Nephron progenitor cell (in vitro differentiated cells): ENCODE measurements around the gene SLC25A12.
"Not testable (repeated sequence)": the region's sequence is repeated elsewhere in the genome, so short reads cannot be mapped to it uniquely, and the experiment has no call there.

ENCODE experiments used
- DNase-seq: peaks from one replicate; pipeline ENCODE4 v3.0.0; 2021
- H3K27ac Mint-ChIP-seq: 2 replicates; pipeline ENCODE4 v1.8.0; 2021; ENCODE audit warnings: mild to moderate bottlenecking, moderate library complexity, mixed read lengths
- H3K27me3 Mint-ChIP-seq: 2 replicates; pipeline ENCODE4 v1.8.0; 2021; ENCODE audit warnings: mild to moderate bottlenecking, low read depth, mixed read lengths; ENCODE audit not compliant: poor library complexity
- H3K36me3 Mint-ChIP-seq: 2 replicates; pipeline ENCODE4 v1.8.0; 2021; ENCODE audit warnings: low read depth, mixed read lengths
- H3K4me1 Mint-ChIP-seq: 2 replicates; pipeline ENCODE4 v1.8.0; 2021; ENCODE audit warnings: mixed read lengths
- H3K4me3 Mint-ChIP-seq: 2 replicates; pipeline ENCODE4 v1.8.0; 2021; ENCODE audit warnings: mild to moderate bottlenecking, moderate library complexity, mixed read lengths
- H3K9me3 Mint-ChIP-seq: 2 replicates; pipeline ENCODE4 v1.8.0; 2021; ENCODE audit warnings: mild to moderate bottlenecking, moderate library complexity, mixed read lengths
- CTCF ChIP-seq: fragments of 200-600 bp; sonication (generic); IDR thresholded peaks from 2 replicates; pipeline ENCODE4 v1.5.0; 2021; ENCODE audit warnings: antibody characterized with exemption

SLC25A12 gene

GRCh38 chr2:171772373-171772772, 121.7 kb downstream of the SLC25A12 start:
- H3K9me3 Mint-ChIP-seq, result peaks cover 68% of the 10 kb centered on the region
- peaks cover 7% of the 10 kb centered on the region for H3K27me3 Mint-ChIP-seq
- peaks cover 64% of the 10 kb centered on the region for H3K36me3 Mint-ChIP-seq

GRCh38 chr2:171771463-171771862, 122.6 kb downstream of the SLC25A12 start:
- Mint-ChIP-seq H3K9me3 (peaks cover 61% of the 10 kb centered on the region), H3K4me1 (no peaks in the 10 kb centered on the region), H3K27me3 (peaks cover 7% of the 10 kb centered on the region), H3K27ac (no peak overlapping the region), H3K36me3 (peaks cover 59% of the 10 kb centered on the region), H3K4me3 (no peak overlapping the region)
- TF ChIP-seq CTCF, result no peak
- no peak for DNase-seq

More at GRCh38 chr2:171772373-171772772, 121.7 kb downstream of the SLC25A12 start:
- DNase-seq, result no peak
- Mint-ChIP-seq H3K4me3 (no peak overlapping the region), H3K4me1 (no peaks in the 10 kb centered on the region), H3K27ac (no peak overlapping the region)
- no peak for TF ChIP-seq CTCF

GRCh38 chr2:171763602-171764001, 130.4 kb downstream of the SLC25A12 start:
- no peaks in the 10 kb centered on the region for H3K4me1 Mint-ChIP-seq
- no peak overlapping the region for H3K4me3 Mint-ChIP-seq
- H3K27me3 Mint-ChIP-seq, result peaks cover 2% of the 10 kb centered on the region
- no peak overlapping the region for H3K27ac Mint-ChIP-seq
- peaks cover 17% of the 10 kb centered on the region for H3K9me3 Mint-ChIP-seq
- no peak for TF ChIP-seq CTCF
- no peak for DNase-seq
- peaks cover 50% of the 10 kb centered on the region for H3K36me3 Mint-ChIP-seq

GRCh38 chr2:171762879-171763573, 131.0 kb downstream of the SLC25A12 start:
- DNase-seq, result no peak
- no peak for TF ChIP-seq CTCF
- H3K27me3 Mint-ChIP-seq, result peaks cover 2% of the 10 kb centered on the region

DNA sequence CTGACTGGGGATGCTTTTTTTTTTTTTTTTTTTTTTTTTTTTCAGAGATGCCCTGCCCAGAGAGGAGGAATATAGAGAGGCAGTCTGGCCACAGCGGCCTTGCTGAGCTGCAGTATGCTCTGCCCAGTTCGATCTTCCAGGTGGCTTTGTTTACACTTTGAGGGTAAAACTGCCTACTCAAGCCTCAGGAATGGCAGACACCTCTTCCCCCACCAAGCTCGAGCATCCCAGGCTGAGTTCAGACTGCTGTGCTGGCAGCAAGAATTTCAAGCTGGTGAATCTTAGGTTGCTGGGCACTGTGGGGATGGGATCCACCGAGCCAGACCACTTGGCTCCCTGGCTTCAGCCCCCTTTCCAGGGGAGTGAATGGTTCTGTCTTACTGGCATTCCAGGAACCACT, 132.9 kb downstream of the SLC25A12 start:
- Mint-ChIP-seq H3K9me3 (peaks cover 23% of the 10 kb centered on the region), H3K36me3 (peaks cover 69% of the 10 kb centered on the region)
- not testable (repeated sequence) for H3K4me3 Mint-ChIP-seq, H3K27me3 Mint-ChIP-seq, H3K27ac Mint-ChIP-seq, DNase-seq, H3K4me1 Mint-ChIP-seq

More at GRCh38 chr2:171762879-171763573, 131.0 kb downstream of the SLC25A12 start:
- Mint-ChIP-seq H3K4me1 (no peaks in the 10 kb centered on the region), H3K36me3 (peaks cover 56% of the 10 kb centered on the region), H3K4me3 (no peak overlapping the region), H3K9me3 (peaks cover 21% of the 10 kb centered on the region), H3K27ac (no peak overlapping the region)

- not testable (repeated sequence) for H3K27ac Mint-ChIP-seq, H3K4me3 Mint-ChIP-seq, H3K4me1 Mint-ChIP-seq, H3K27me3 Mint-ChIP-seq, DNase-seq
- H3K9me3 Mint-ChIP-seq, result peaks cover 28% of the 10 kb centered on the region
- peaks cover 88% of the 10 kb centered on the region for H3K36me3 Mint-ChIP-seq
Measured at GRCh38 chr2:171758762-171759161, 135.3 kb downstream of the SLC25A12 start.

DNA sequence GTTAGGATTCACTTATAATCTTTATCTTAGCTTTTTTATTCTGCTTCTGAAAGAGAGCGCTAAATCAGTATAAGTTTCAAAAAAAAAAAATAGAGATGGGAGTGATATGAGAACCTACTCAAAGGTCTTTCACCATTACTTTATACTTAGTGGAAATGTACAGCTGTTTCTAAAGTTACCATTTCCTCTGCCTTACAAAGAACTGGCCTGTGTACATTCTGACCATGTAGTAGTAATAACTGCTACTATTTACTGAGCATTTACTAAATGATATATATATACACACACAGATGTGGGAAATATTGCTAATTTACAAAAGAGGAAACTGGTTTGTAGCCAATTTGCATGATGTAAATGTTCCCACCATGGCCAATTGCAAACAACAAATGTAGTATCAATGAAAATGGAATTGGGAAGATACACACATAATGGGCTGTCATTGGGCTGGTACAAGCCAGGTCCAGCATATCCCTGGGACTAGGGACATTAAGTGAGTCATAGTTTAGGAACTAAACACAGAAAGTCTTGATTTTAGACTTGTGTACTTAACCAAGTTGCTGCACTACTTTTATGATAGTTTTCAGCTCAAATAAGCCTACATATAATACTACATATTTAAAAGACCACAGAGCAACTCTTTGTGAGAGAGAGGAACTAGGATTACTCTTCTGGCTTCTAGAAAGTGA, 139.6 kb downstream of the SLC25A12 start:
- Mint-ChIP-seq H3K9me3 (peaks cover 19% of the 10 kb centered on the region), H3K27ac (no peak overlapping the region), H3K36me3 (peaks cover 72% of the 10 kb centered on the region), H3K27me3 (peaks cover 3% of the 10 kb centered on the region), H3K4me1 (no peaks in the 10 kb centered on the region), H3K4me3 (no peak overlapping the region)
- DNase-seq, result no peak
- no peak for TF ChIP-seq CTCF
